A673 (cell line): ENCODE results near the gene TBC1D5. TPM values are rescaled to one million over a fixed set of nuclear protein-coding genes. Genes with fewer than 3 reads are reported as not detected.

ENCODE experiments used
- BruUV-seq: library from RNA; stranded (reverse); fragments of 400-500 nt; replicated peaks from 2 replicates; lab custom pipeline; 2021; lab: Mats Ljungman, UMichigan
- CTCF ChIA-PET: fragments of 300-600 bp; sonication (Branson Sonifier 250); formaldehyde crosslinking; loops from one replicate; lab custom pipeline; 2022; ENCODE audit warnings: antibody characterized with exemption; lab: Charles Lee
- POLR2A ChIA-PET: fragments of 300-600 bp; sonication (Branson Sonifier 250); formaldehyde crosslinking; loops from one replicate; lab custom pipeline; 2022; ENCODE audit warnings: antibody characterized with exemption; ENCODE audit not compliant: low non-redundant PET; lab: Charles Lee
- DNase-seq: peaks from one replicate; pipeline ENCODE4 v3.0.0-alpha.2; 2015; ENCODE audit warnings: low spot score
- H3K27ac ChIP-seq: fragments of 200-600 bp; sonication (generic); 2 replicates; pipeline ENCODE4 v1.5.1; 2016; ENCODE audit warnings: mixed run types, low read depth, mild to moderate bottlenecking, mixed read lengths, antibody characterized with exemption, low read length; ENCODE audit not compliant: poor library complexity, severe bottlenecking
- H3K27me3 ChIP-seq: fragments of 200-600 bp; sonication (generic); replicated peaks from 2 replicates; pipeline ENCODE4 v1.6.1; 2017; ENCODE audit warnings: mixed run types, low read depth, mild to moderate bottlenecking, mixed read lengths, antibody characterized with exemption, low read length; ENCODE audit not compliant: insufficient read depth, poor library complexity
- H3K36me3 ChIP-seq: fragments of 200-600 bp; sonication (generic); 2 replicates; pipeline ENCODE4 v1.6.1; 2016; ENCODE audit warnings: mixed run types, mild to moderate bottlenecking, mixed read lengths, antibody characterized with exemption, low read length; ENCODE audit not compliant: insufficient read depth, poor library complexity, severe bottlenecking
- H3K4me1 ChIP-seq: fragments of 200-600 bp; sonication (generic); 2 replicates; pipeline ENCODE4 v1.6.1; 2017; ENCODE audit warnings: mixed run types, mild to moderate bottlenecking, mixed read lengths, antibody characterized with exemption, low read length; ENCODE audit not compliant: insufficient read depth, poor library complexity, severe bottlenecking
- H3K4me3 ChIP-seq: fragments of 200-600 bp; sonication (generic); 2 replicates; pipeline ENCODE4 v1.5.1; 2016; ENCODE audit warnings: low read depth, mixed run types, mild to moderate bottlenecking, mixed read lengths, low read length; ENCODE audit not compliant: poor library complexity, severe bottlenecking
- H3K9me3 ChIP-seq: fragments of 200-600 bp; sonication (generic); 2 replicates; pipeline ENCODE4 v1.6.1; 2016; ENCODE audit warnings: mixed run types, low read depth, mild to moderate bottlenecking, mixed read lengths, antibody characterized with exemption, low read length; ENCODE audit not compliant: poor library complexity, severe bottlenecking
- CTCF ChIP-seq: fragments of 300-800, 200-600 bp; sonication (generic); conservative IDR thresholded peaks from 2 replicates; pipeline ENCODE4 v1.5.1; 2017; ENCODE audit warnings: low read depth, mild to moderate bottlenecking, antibody characterized with exemption, low read length, moderate library complexity, mixed read lengths
- EZH2 ChIP-seq: fragments of 200-600 bp; sonication (generic); IDR thresholded peaks from 2 replicates; pipeline ENCODE4 v1.6.1; 2017; ENCODE audit warnings: borderline replicate concordance, low read depth, mild to moderate bottlenecking, mixed read lengths, antibody characterized with exemption, low read length; ENCODE audit not compliant: poor library complexity, severe bottlenecking
- intact Hi-C: fragments of 100-400 bp; cut with micrococcal nuclease; formaldehyde crosslinking; loops from one replicate; pipeline ENCODE4 v1.10.0; 2022; ENCODE audit not compliant: unreplicated experiment
- total RNA-seq: library from RNA; stranded (reverse); gene quantifications from 2 replicates; pipeline ENCODE4 v1.2.3, GENCODE V29; 2021

TBC1D5 gene
- total RNA-seq, 1 experiment from 2014 or later, result 40.7 TPM

- Histone ChIP-seq H3K4me1 (no peaks in the 10 kb centered on the region), H3K9me3 (no peaks in the 10 kb centered on the region), H3K36me3 (no peaks in the 10 kb centered on the region), H3K27ac (no peak overlapping the region), H3K4me3 (no peak overlapping the region), H3K27me3 (no peaks in the 10 kb centered on the region)
- DNase-seq, result no peak
- no TSS peak for BruUV-seq
- CTCF ChIA-PET, result no interaction called here
- intact Hi-C loops, result no loop called here
- TF ChIP-seq EZH2, result no peak
- TF ChIP-seq CTCF, result no peak
- POLR2A ChIA-PET, result no interaction called here
These were observed 547.2 kb downstream of the TBC1D5 start for GRCh38 chr3:17195192-17195611.

- Histone ChIP-seq H3K27ac (no peak overlapping the region), H3K4me1 (no peaks in the 10 kb centered on the region), H3K36me3 (no peaks in the 10 kb centered on the region), H3K27me3 (no peaks in the 10 kb centered on the region), H3K9me3 (no peaks in the 10 kb centered on the region), H3K4me3 (no peak overlapping the region)
- DNase-seq, result no peak
- ChIA-PET CTCF (no interaction called here), POLR2A (no interaction called here)
- no peak for TF ChIP-seq EZH2
- no peak for TF ChIP-seq CTCF
- intact Hi-C loops, result no loop called here
- BruUV-seq, result no TSS peak
These were observed 548.3 kb downstream of the TBC1D5 start for GRCh38 chr3:17194116-17194515.

- intact Hi-C loops, result no loop called here
- DNase-seq, result no peak
- Histone ChIP-seq H3K9me3 (no peaks in the 10 kb centered on the region), H3K27me3 (no peaks in the 10 kb centered on the region), H3K4me1 (no peaks in the 10 kb centered on the region), H3K36me3 (no peaks in the 10 kb centered on the region), H3K27ac (no peak overlapping the region), H3K4me3 (no peak overlapping the region)
- ChIA-PET CTCF (no interaction called here), POLR2A (no interaction called here)
- BruUV-seq, result no TSS peak
- TF ChIP-seq EZH2, result no peak
- TF ChIP-seq CTCF, result no peak
These were observed 549.4 kb downstream of the TBC1D5 start for GRCh38 chr3:17192995-17193394.
